Muscle of back (tissue), 11 donors: ENCODE results near the gene FAM20C. TPM values are rescaled to one million over a fixed set of nuclear protein-coding genes. Genes with fewer than 3 reads are reported as not detected.

Experiments
- DNase-seq, 3 donors: peaks; one replicate each; pipeline versions ENCODE4 v3.0.0 to v3.0.0-alpha.2; 2013
- polyA plus RNA-seq, 10 donors: library from polyadenylated mRNA; unstranded; fragments of 120-200 nt; gene quantifications; one replicate each; pipeline ENCODE4 v1.2.1, GENCODE V29; 2013; ENCODE audit not compliant: insufficient read length in 10 of 10

FAM20C gene
- polyA plus RNA-seq, 10 donors = 21.4 to 53.7 (median 33.5) TPM

GRCh38 chr7:266851-267840 lies 74.8 kb downstream of the FAM20C start:
- no peak for DNase-seq

- DNase-seq = no peak
Measured at GRCh38 chr7:268991-269390, 76.6 kb downstream of the FAM20C start.

- DNase-seq = no peak
Measured at GRCh38 chr7:269721-270120, 77.3 kb downstream of the FAM20C start.

GRCh38 chr7:270351-270983 lies 78.1 kb downstream of the FAM20C start:
- DNase-seq = no peak

GRCh38 chr7:271266-272107 lies 79.1 kb downstream of the FAM20C start:
- no peak for DNase-seq

GRCh38 chr7:272108-272615 lies 79.8 kb downstream of the FAM20C start:
- no peak for DNase-seq

- DNase-seq = no peak
Measured at GRCh38 chr7:272631-273030, 80.3 kb downstream of the FAM20C start.

GRCh38 chr7:273327-273726 lies 81.0 kb downstream of the FAM20C start:
- DNase-seq = no peak

GRCh38 chr7:274266-274665 lies 81.9 kb downstream of the FAM20C start:
- no peak for DNase-seq

- no peak for DNase-seq
Measured at GRCh38 chr7:276230-276835, 84.0 kb downstream of the FAM20C start.

- no peak for DNase-seq
Measured at GRCh38 chr7:277228-277627, 84.9 kb downstream of the FAM20C start.

- DNase-seq = no peak
Measured at GRCh38 chr7:278081-278480, 85.7 kb downstream of the FAM20C start.

- DNase-seq = no peak
Measured at GRCh38 chr7:279821-280220, 87.5 kb downstream of the FAM20C start.

GRCh38 chr7:280461-280860 lies 88.1 kb downstream of the FAM20C start:
- DNase-seq = no peak

GRCh38 chr7:281637-282036 lies 89.3 kb downstream of the FAM20C start:
- no peak for DNase-seq

GRCh38 chr7:282621-283020 lies 90.2 kb downstream of the FAM20C start:
- no peak for DNase-seq

- no peak for DNase-seq
Measured at GRCh38 chr7:284762-285722, 92.7 kb downstream of the FAM20C start.

GRCh38 chr7:285731-286130 lies 93.4 kb downstream of the FAM20C start:
- no peak for DNase-seq

- no peak for DNase-seq
Measured at GRCh38 chr7:286266-286665, 93.9 kb downstream of the FAM20C start.

- DNase-seq = no peak
Measured at GRCh38 chr7:288671-289101, 96.3 kb downstream of the FAM20C start.
